ENCODE results near the gene CEPT1. TPM values are rescaled to one million over a fixed set of nuclear protein-coding genes. Genes with fewer than 3 reads are reported as not detected.

The CEPT1 gene
- total RNA-seq, 5 donors from 2014 or later (not counting 1 experiment from before 2014, with no cell fraction given), result 33.2 to 42.3 (median 36.3) TPM

DNA sequence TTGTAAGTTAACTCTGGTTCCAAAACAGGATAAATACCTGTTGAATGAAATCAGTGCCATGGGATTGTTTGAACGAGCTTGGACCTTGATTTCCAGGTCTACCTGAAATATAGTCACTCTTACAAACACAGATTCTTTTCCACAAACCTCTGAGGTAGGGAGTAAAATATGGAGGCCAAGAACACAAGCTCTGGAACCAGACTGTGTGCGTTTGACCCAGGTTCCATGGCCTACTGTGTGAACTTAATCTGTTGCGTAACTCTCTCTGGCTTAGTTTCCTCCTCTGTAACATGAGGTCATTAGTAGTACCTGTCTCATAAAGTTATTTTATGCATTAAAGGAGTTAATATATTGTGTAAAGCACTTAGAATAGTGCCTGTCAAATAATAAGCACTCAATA is 35.3 kb downstream of the CEPT1 start:
- Mint-ChIP-seq H3K36me3 (peaks cover 55% of the 10 kb centered on the region), H3K27me3 (no peaks in the 10 kb centered on the region), H3K27ac (peak overlapping the region in 1 of 2 donors; percentile 52), H3K4me3 (no peak overlapping the region), H3K4me1 (peaks cover 41 to 56% (median 49%) of the 10 kb centered on the region in 3 donors), H3K9me3 (no peaks in the 10 kb centered on the region)
- Histone ChIP-seq H3K4me1 (ENCODE audit: control insufficient read depth in 1 of 2, extremely low read depth in 1 of 2, insufficient read depth in 2 of 2, low read length in 2 of 2) (peaks cover 0 to 2% of the 10 kb centered on the region in 2 experiments), H3K4me3 (ENCODE audit: control insufficient read depth in 1 of 2, extremely low read depth in 1 of 2, low read length in 1 of 2) (no peak overlapping the region), H3K36me3 (ENCODE audit: control insufficient read depth in 2 of 2, extremely low read depth in 1 of 2, insufficient read depth in 1 of 2, low read length in 1 of 2) (peaks cover 0 to 38% of the 10 kb centered on the region in 2 donors), H3K27me3 (replicated peaks in 1 of 2; ENCODE audit: control insufficient read depth in 2 of 2, extremely low read depth in 1 of 2, insufficient read depth in 2 of 2, low read length in 1 of 2) (no peaks in the 10 kb centered on the region), H3K27ac (ENCODE audit: low read length) (no peak overlapping the region), H3K9me3 (no peaks in the 10 kb centered on the region)
- no CpG with 5 or more reads among the region's 3 CpGs for WGBS (ENCODE audit: insufficient coverage)
- DNase-seq (no peak), ATAC-seq (replicated peaks in 1 of 4) (no peak)
- POLR2A ChIA-PET, result no interaction called here
- CTCF ChIA-PET, result interaction anchor here in 1 of 2 donors (0.6 to 0.7 kb wide), 2 partner anchors 224 to 503 kb away, joined by 3 to 4 read pairs; no protein-coding TSS in a partner anchor

DNA sequence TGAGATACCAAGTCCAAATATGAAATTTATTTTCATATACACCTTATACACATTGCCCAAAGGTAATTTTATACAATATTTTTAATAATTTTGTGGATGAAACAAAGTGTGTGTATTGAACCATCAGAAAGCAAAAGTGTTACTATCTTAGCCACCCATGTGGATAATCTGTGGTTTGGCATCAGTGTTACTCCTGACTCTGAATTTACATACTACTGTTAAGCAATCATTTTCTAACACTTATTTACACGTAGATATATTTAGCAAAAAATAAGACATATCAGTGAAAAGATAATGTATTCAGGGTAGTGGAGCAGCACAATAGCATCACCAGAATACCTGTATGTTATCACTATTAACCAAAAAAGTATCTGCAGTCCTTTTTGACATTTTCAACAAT is 36.7 kb downstream of the CEPT1 start:
- H3K9me3 Mint-ChIP-seq, result no peaks in the 10 kb centered on the region
- ChIA-PET CTCF (interaction anchor here in 1 of 2 donors (0.7 kb wide), 1 partner anchor 1471 kb away, joined by 3 read pairs; no protein-coding TSS in a partner anchor), POLR2A (no interaction called here)
- Histone ChIP-seq H3K27me3 (replicated peaks in 1 of 2; ENCODE audit: control insufficient read depth in 2 of 2, extremely low read depth in 1 of 2, insufficient read depth in 2 of 2, low read length in 1 of 2) (no peaks in the 10 kb centered on the region), H3K4me3 (ENCODE audit: control insufficient read depth in 1 of 2, extremely low read depth in 1 of 2, low read length in 1 of 2) (no peak overlapping the region), H3K27ac (ENCODE audit: low read length) (no peak overlapping the region), H3K9me3 (no peaks in the 10 kb centered on the region), H3K4me1 (ENCODE audit: control insufficient read depth in 1 of 2, extremely low read depth in 1 of 2, insufficient read depth in 2 of 2, low read length in 2 of 2) (peaks cover 0 to 2% of the 10 kb centered on the region in 2 experiments), H3K36me3 (ENCODE audit: control insufficient read depth in 2 of 2, extremely low read depth in 1 of 2, insufficient read depth in 1 of 2, low read length in 1 of 2) (peaks cover 0 to 38% of the 10 kb centered on the region in 2 donors)
- no peaks in the 10 kb centered on the region for H3K27me3 Mint-ChIP-seq
- DNase-seq (no peak), ATAC-seq (replicated peaks in 1 of 4) (no peak)
- no peak overlapping the region for H3K4me3 Mint-ChIP-seq
- peak overlapping the region in 1 of 2 donors; percentile 28 for H3K27ac Mint-ChIP-seq
- peaks cover 56% of the 10 kb centered on the region for H3K36me3 Mint-ChIP-seq
- no CpG with 5 or more reads among the region's 1 CpG for WGBS (ENCODE audit: insufficient coverage)
- peaks cover 49 to 64% (median 61%) of the 10 kb centered on the region in 3 donors for H3K4me1 Mint-ChIP-seq

DNA sequence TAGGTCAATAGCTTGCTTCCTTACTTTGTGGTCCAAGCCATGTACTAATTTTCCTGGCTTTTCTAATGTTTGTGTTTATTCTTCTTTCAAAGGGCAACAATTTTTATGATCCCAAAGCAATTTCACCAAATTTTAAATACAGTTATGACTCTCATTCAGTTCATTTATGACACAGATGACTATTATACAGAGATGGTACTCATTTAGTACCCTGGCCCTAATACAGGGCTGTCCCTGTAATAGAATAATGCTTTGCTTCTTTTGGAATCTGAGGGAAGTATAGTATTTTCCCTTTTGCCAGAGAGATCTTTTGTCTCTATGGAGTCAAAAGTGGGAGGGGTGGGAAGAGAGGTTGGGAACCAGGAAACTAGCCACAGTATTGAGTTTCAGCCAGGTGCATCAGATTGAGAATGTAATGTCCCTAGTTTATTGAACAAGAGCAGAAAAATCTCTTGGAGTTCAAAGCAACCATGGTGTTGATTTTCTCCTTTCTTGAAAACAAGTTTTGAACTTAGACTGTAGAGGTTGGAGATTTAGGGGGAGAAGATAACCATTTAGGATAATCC is 40.0 kb downstream of the CEPT1 start:
- Mint-ChIP-seq H3K4me3 (no peak overlapping the region), H3K9me3 (no peaks in the 10 kb centered on the region), H3K4me1 (peaks cover 56 to 67% (median 66%) of the 10 kb centered on the region in 3 donors), H3K36me3 (peaks cover 52% of the 10 kb centered on the region), H3K27ac (peak overlapping the region; percentile 62 to 79), H3K27me3 (no peaks in the 10 kb centered on the region)
- DNase-seq, result no peak
- Histone ChIP-seq H3K27ac (ENCODE audit: low read length) (peak overlapping the region; percentile 48), H3K27me3 (replicated peaks in 1 of 2; ENCODE audit: control insufficient read depth in 2 of 2, extremely low read depth in 1 of 2, insufficient read depth in 2 of 2, low read length in 1 of 2) (no peaks in the 10 kb centered on the region), H3K9me3 (no peaks in the 10 kb centered on the region), H3K36me3 (ENCODE audit: control insufficient read depth in 2 of 2, extremely low read depth in 1 of 2, insufficient read depth in 1 of 2, low read length in 1 of 2) (peaks cover 0 to 35% of the 10 kb centered on the region in 2 donors), H3K4me1 (ENCODE audit: control insufficient read depth in 1 of 2, extremely low read depth in 1 of 2, insufficient read depth in 2 of 2, low read length in 2 of 2) (peaks cover 0 to 2% of the 10 kb centered on the region in 2 experiments), H3K4me3 (ENCODE audit: control insufficient read depth in 1 of 2, extremely low read depth in 1 of 2, low read length in 1 of 2) (no peak overlapping the region)
- ChIA-PET CTCF (interaction anchor here in 1 of 2 donors (0.5 kb wide), 1 partner anchor 221 kb away, joined by 4 read pairs; no protein-coding TSS in a partner anchor), POLR2A (no interaction called here)
- no peak for ATAC-seq (replicated peaks in 1 of 4)

GRCh38 chr1:111182052-111182451 is 42.0 kb downstream of the CEPT1 start:
- Mint-ChIP-seq H3K9me3 (no peaks in the 10 kb centered on the region), H3K4me1 (peaks cover 70 to 81% (median 77%) of the 10 kb centered on the region in 3 donors), H3K27ac (peak overlapping the region; percentile 86 to 87), H3K27me3 (no peaks in the 10 kb centered on the region), H3K4me3 (no peak overlapping the region), H3K36me3 (peaks cover 56% of the 10 kb centered on the region)
- Histone ChIP-seq H3K27ac (ENCODE audit: low read length) (peak overlapping the region; percentile 12), H3K4me3 (ENCODE audit: control insufficient read depth in 1 of 2, extremely low read depth in 1 of 2, low read length in 1 of 2) (no peak overlapping the region), H3K9me3 (no peaks in the 10 kb centered on the region), H3K27me3 (replicated peaks in 1 of 2; ENCODE audit: control insufficient read depth in 2 of 2, extremely low read depth in 1 of 2, insufficient read depth in 2 of 2, low read length in 1 of 2) (no peaks in the 10 kb centered on the region), H3K36me3 (ENCODE audit: control insufficient read depth in 2 of 2, extremely low read depth in 1 of 2, insufficient read depth in 1 of 2, low read length in 1 of 2) (peaks cover 3 to 42% of the 10 kb centered on the region in 2 donors), H3K4me1 (ENCODE audit: control insufficient read depth in 1 of 2, extremely low read depth in 1 of 2, insufficient read depth in 2 of 2, low read length in 2 of 2) (peaks cover 0 to 2% of the 10 kb centered on the region in 2 experiments)
- POLR2A ChIA-PET, result interaction anchor here in 1 of 2 donors (0.6 kb wide), 1 partner anchor 47 kb away, joined by 3 read pairs; no protein-coding TSS in a partner anchor
- WGBS (ENCODE audit: insufficient coverage), result no CpG with 5 or more reads among the region's 2 CpGs
- ATAC-seq (replicated peaks in 1 of 4), result no peak
- CTCF ChIA-PET, result interaction anchor here in 1 of 2 donors (1.5 kb wide), 1 partner anchor 152 kb away, joined by 4 read pairs; no protein-coding TSS in a partner anchor
- DNase-seq, result no peak

- 89% methylated on average over 4 of the region's 6 CpGs for WGBS (ENCODE audit: insufficient coverage)
- H3K4me1 ChIP-seq (ENCODE audit: control insufficient read depth in 1 of 2, extremely low read depth in 1 of 2, insufficient read depth in 2 of 2, low read length in 2 of 2), result peaks cover 4 to 12% of the 10 kb centered on the region in 2 experiments
- H3K4me3 ChIP-seq (ENCODE audit: control insufficient read depth in 1 of 2, extremely low read depth in 1 of 2, low read length in 1 of 2), result no peak overlapping the region
- DNase-seq (no peak), ATAC-seq (replicated peaks in 1 of 4) (no peak)
- H3K9me3 Mint-ChIP-seq, result no peaks in the 10 kb centered on the region
- H3K36me3 ChIP-seq (ENCODE audit: control insufficient read depth in 2 of 2, extremely low read depth in 1 of 2, insufficient read depth in 1 of 2, low read length in 1 of 2), result peaks cover 3 to 49% of the 10 kb centered on the region in 2 donors
- peaks cover 63% of the 10 kb centered on the region for H3K36me3 Mint-ChIP-seq
- H3K4me3 Mint-ChIP-seq, result no peak overlapping the region
- no peaks in the 10 kb centered on the region for H3K27me3 ChIP-seq (replicated peaks in 1 of 2; ENCODE audit: control insufficient read depth in 2 of 2, extremely low read depth in 1 of 2, insufficient read depth in 2 of 2, low read length in 1 of 2)
- ChIA-PET CTCF (interaction anchor here (0.5 to 1.5 kb wide), 8 partner anchors 15 to 1624 kb away, joined by 3 to 4 read pairs (median 3); no protein-coding TSS in a partner anchor), POLR2A (interaction anchor here in 1 of 2 donors (0.5 to 1.0 kb wide), 2 partner anchors 29 to 36 kb away, joined by 3 to 7 read pairs; no protein-coding TSS in a partner anchor)
- no peak overlapping the region for H3K27ac ChIP-seq (ENCODE audit: low read length)
- H3K4me1 Mint-ChIP-seq, result peaks cover 81 to 90% (median 86%) of the 10 kb centered on the region in 3 donors
- H3K27me3 Mint-ChIP-seq, result no peaks in the 10 kb centered on the region
- no peaks in the 10 kb centered on the region for H3K9me3 ChIP-seq
- H3K27ac Mint-ChIP-seq, result peak overlapping the region; percentile 78 to 81
Observed at GRCh38 chr1:111183308-111184069, 43.5 kb downstream of the CEPT1 start.

DNA sequence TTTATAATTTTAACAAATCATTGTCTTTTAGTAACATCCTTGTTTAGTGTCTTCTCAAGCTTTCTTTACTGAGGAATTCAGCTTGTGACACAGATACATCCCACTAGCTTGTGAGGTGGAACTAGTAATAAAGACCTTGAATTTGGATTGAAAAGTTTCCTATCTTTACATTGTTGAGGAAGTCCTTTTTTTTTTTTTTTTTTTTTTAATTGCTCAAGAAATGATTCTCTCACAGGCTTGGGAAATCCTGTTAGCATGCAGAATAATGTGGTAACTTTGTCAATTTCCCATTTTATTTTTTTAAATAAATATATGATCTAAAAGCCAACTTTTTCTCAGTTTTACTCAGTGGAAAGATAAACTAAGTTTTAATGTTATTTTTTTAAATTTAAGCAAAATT is 44.6 kb downstream of the CEPT1 start:
- no peak overlapping the region for H3K4me3 Mint-ChIP-seq
- Histone ChIP-seq H3K4me3 (ENCODE audit: control insufficient read depth in 1 of 2, extremely low read depth in 1 of 2, low read length in 1 of 2) (no peak overlapping the region), H3K27ac (ENCODE audit: low read length) (no peak overlapping the region), H3K4me1 (ENCODE audit: control insufficient read depth in 1 of 2, extremely low read depth in 1 of 2, insufficient read depth in 2 of 2, low read length in 2 of 2) (peaks cover 13 to 22% of the 10 kb centered on the region in 2 experiments), H3K36me3 (ENCODE audit: control insufficient read depth in 2 of 2, extremely low read depth in 1 of 2, insufficient read depth in 1 of 2, low read length in 1 of 2) (peaks cover 3 to 55% of the 10 kb centered on the region in 2 donors), H3K9me3 (no peaks in the 10 kb centered on the region), H3K27me3 (replicated peaks in 1 of 2; ENCODE audit: control insufficient read depth in 2 of 2, extremely low read depth in 1 of 2, insufficient read depth in 2 of 2, low read length in 1 of 2) (no peaks in the 10 kb centered on the region)
- ATAC-seq (replicated peaks in 1 of 4) (no peak), DNase-seq (no peak)
- POLR2A ChIA-PET, result interaction anchor here (0.7 kb wide), 3 partner anchors 9 to 143 kb away, joined by 11 to 15 read pairs (median 11); no protein-coding TSS in a partner anchor
- H3K36me3 Mint-ChIP-seq, result peaks cover 65% of the 10 kb centered on the region
- peaks cover 84 to 92% (median 91%) of the 10 kb centered on the region in 3 donors for H3K4me1 Mint-ChIP-seq
- CTCF ChIA-PET, result interaction anchor here in 1 of 2 donors (1.0 kb wide), 1 partner anchor 31 kb away, joined by 8 read pairs; no protein-coding TSS in a partner anchor
- H3K9me3 Mint-ChIP-seq, result no peaks in the 10 kb centered on the region
- H3K27ac Mint-ChIP-seq, result peak overlapping the region; percentile 75 to 81
- H3K27me3 Mint-ChIP-seq, result no peaks in the 10 kb centered on the region
